ENCODE data around the gene RENBP.

GRCh38 chrX:153929576-153929975, 14.9 kb downstream of the RENBP start:
- TF ChIP-seq CTCF (IDR thresholded peaks at IDR 0.05), result no peak
- no peak for TF ChIP-seq POLR2A (IDR thresholded peaks at IDR 0.05)
